NT2/D1 (cell line): ENCODE data around the gene KLF13.

ENCODE experiments used
- SUZ12 ChIP-seq: IDR thresholded peaks from 2 replicates; pipeline ENCODE4 v1.6.1; 2011; ENCODE audit not compliant: insufficient read length, insufficient read depth; ENCODE audit errors: extremely low read depth
- YY1 ChIP-seq: IDR thresholded peaks from 2 replicates; pipeline ENCODE4 v1.6.1; 2011; ENCODE audit not compliant: insufficient read length, insufficient read depth

- TF ChIP-seq YY1 (no peak), SUZ12 (no peak)
These were observed 30.4 kb upstream of the KLF13 start for GRCh38 chr15:31296219-31296645.
